ENCODE data around the gene CNGA4. TPM values are rescaled to one million over a fixed set of nuclear protein-coding genes. Genes with fewer than 3 reads are reported as not detected.

Gene CNGA4
- total and polyA plus RNA-seq, 2 of the 4 experiments (the other 2 are of a cell fraction), result under 0.01 to 0.12 TPM

- H2AK9ac ChIP-seq (replicated peaks; ENCODE audit: low read depth, low read length, poor library complexity), result no peak overlapping the region
- WGBS, 2 experiments (ENCODE audit: extremely low coverage in 2 of 2, insufficient read length in 1 of 2), result 93% methylated on average over 13 of the region's 17 CpGs; no CpG with 5 or more reads in 1 of the 2 experiments
- H3K14ac ChIP-seq (replicated peaks; ENCODE audit: low read depth, low read length), result no peak overlapping the region
- no peak overlapping the region for H2BK120ac ChIP-seq (ENCODE audit: low read depth, low read length)
- no peak overlapping the region for H3K18ac ChIP-seq (ENCODE audit: low read depth, low read length)
- H2AFZ ChIP-seq (replicated peaks; ENCODE audit: low read length, poor library complexity), result no peak overlapping the region
- no peak overlapping the region for H3K27ac ChIP-seq (ENCODE audit: insufficient read depth, low read length)
- no peak overlapping the region for H2BK20ac ChIP-seq (ENCODE audit: low read depth, low read length)
- H2BK5ac ChIP-seq (ENCODE audit: low read depth, low read length, poor library complexity, severe bottlenecking), result no peak overlapping the region
- peaks cover 6% of the 10 kb centered on the region for H3K4me1 ChIP-seq (ENCODE audit: control insufficient read depth, insufficient read depth, low read length)
- TF ChIP-seq RAD21 (IDR thresholded peaks at IDR 0.05; ENCODE audit: low read length), result no peak
- no peak for TF ChIP-seq CTCF (conservative IDR thresholded peaks at IDR 0.05; ENCODE audit: low read depth, low read length)
- no peak for TF ChIP-seq RFX5 (IDR thresholded peaks at IDR 0.05; ENCODE audit: low read depth, low read length)
- TF ChIP-seq SMC3 (IDR thresholded peaks at IDR 0.05; ENCODE audit: low read depth, low read length), result no peak
- TF ChIP-seq MAZ (IDR thresholded peaks at IDR 0.05; ENCODE audit: borderline replicate concordance, low read depth, low read length), result no peak
- TF ChIP-seq MAFK (IDR thresholded peaks at IDR 0.05; ENCODE audit: low read depth, low read length), result no peak
- TF ChIP-seq ELK1 (IDR thresholded peaks at IDR 0.05; ENCODE audit: borderline replicate concordance, low read depth, low read length), result no peak
- no peak for TF ChIP-seq MXI1 (IDR thresholded peaks at IDR 0.05; ENCODE audit: borderline replicate concordance, low read depth, low read length)
- no peak for TF ChIP-seq CEBPB (IDR thresholded peaks at IDR 0.05; ENCODE audit: low read depth, low read length)
- no peak for TF ChIP-seq RCOR1 (IDR thresholded peaks at IDR 0.05; ENCODE audit: insufficient replicate concordance, low read length)
- TF ChIP-seq, protein P1, sequence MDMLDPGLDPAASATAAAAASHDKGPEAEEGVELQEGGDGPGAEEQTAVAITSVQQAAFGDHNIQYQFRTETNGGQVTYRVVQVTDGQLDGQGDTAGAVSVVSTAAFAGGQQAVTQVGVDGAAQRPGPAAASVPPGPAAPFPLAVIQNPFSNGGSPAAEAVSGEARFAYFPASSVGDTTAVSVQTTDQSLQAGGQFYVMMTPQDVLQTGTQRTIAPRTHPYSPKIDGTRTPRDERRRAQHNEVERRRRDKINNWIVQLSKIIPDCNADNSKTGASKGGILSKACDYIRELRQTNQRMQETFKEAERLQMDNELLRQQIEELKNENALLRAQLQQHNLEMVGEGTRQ (IDR thresholded peaks at IDR 0.05; ENCODE audit: low read depth, low read length), result no peak
- no peak for TF ChIP-seq NFE2L2 (IDR thresholded peaks at IDR 0.05; ENCODE audit: low read depth, low read length)
- no peak for TF ChIP-seq POLR2A (IDR thresholded peaks at IDR 0.05; ENCODE audit: low read depth, low read length)
- TF ChIP-seq BHLHE40 (IDR thresholded peaks at IDR 0.05; ENCODE audit: low read depth, low read length), result no peak
- no peak for TF ChIP-seq CHD1 (IDR thresholded peaks at IDR 0.05; ENCODE audit: low read depth, low read length)
- no peak for TF ChIP-seq FOS (IDR thresholded peaks at IDR 0.05; ENCODE audit: low read depth, low read length)
- ChIA-PET CTCF (no interaction called here), POLR2A (ENCODE audit: unreplicated experiment) (no interaction called here)
- no peak overlapping the region for H2AK5ac ChIP-seq (ENCODE audit: low read depth, low read length)
- no peak overlapping the region for H3K4me3 ChIP-seq (ENCODE audit: insufficient read depth, low read depth, low read length)
- H3K36me3 ChIP-seq (ENCODE audit: control insufficient read depth, insufficient read depth, low read length), result peaks cover 22% of the 10 kb centered on the region
- no peak overlapping the region for H2BK15ac ChIP-seq (ENCODE audit: low read depth, low read length)
- in situ Hi-C loops (cut with MboI; ENCODE audit: low sequenced_read_pairs) (no loop called here), dilution Hi-C loops (cut with HindIII; ENCODE audit: low sequenced_read_pairs, unreplicated experiment) (no loop called here), intact Hi-C loops (cut with micrococcal nuclease) (no loop called here)
- no peak overlapping the region for H3K4ac ChIP-seq (ENCODE audit: low read depth, low read length)
- peaks cover 17 to 24% of the 10 kb centered on the region in 2 experiments for H3K79me1 ChIP-seq (ENCODE audit: low read depth in 1 of 2, low read length in 2 of 2)
- peaks cover 3% of the 10 kb centered on the region; the same call in 1 of the 2 replicates for H4K20me1 ChIP-seq (ENCODE audit: insufficient read depth, low read length)
- no peak overlapping the region for H4K8ac ChIP-seq (ENCODE audit: low read depth in 2 of 2, low read length in 2 of 2)
- DNase-seq, result no peak
- no peak overlapping the region for H3K56ac ChIP-seq (ENCODE audit: extremely low read depth, insufficient read depth, low read length)
- H3K9me1 ChIP-seq (ENCODE audit: insufficient read depth, low read length), result no peaks in the 10 kb centered on the region; the same call in 1 of the 2 replicates
- H3K9ac ChIP-seq (ENCODE audit: low read depth, low read length), result no peak overlapping the region
- H3K23ac ChIP-seq (ENCODE audit: low read depth, low read length), result no peak overlapping the region
- no peak overlapping the region for H4K91ac ChIP-seq (ENCODE audit: insufficient read depth, low read depth, low read length)
- no TSS peak for BruUV-seq (replicated peaks)
- no peak overlapping the region for H3K4me2 ChIP-seq (ENCODE audit: low read depth, low read length)
- H3K27me3 ChIP-seq (ENCODE audit: control insufficient read depth, insufficient read depth, low read length), result no peaks in the 10 kb centered on the region
- no peaks in the 10 kb centered on the region for H3K9me3 ChIP-seq (ENCODE audit: control insufficient read depth, insufficient read depth, low read length)
- ATAC-seq (ENCODE audit: low read depth), result no peak
- H4K5ac ChIP-seq (ENCODE audit: low read depth, low read length), result no peak overlapping the region
These were observed 15.0 kb upstream of the CNGA4 start for GRCh38 chr11:6223854-6224253.
